Measurements from ENCODE around the gene MAP1LC3C.

MAP1LC3C gene

GRCh38 chr1:241979071-241979470 is 19.8 kb downstream of the MAP1LC3C start:
- Histone ChIP-seq H3K27ac (no peak overlapping the region), H3K4me3 (no peak overlapping the region)
- no peak for TF ChIP-seq CTCF (IDR thresholded peaks at IDR 0.05)

GRCh38 chr1:241976229-241976628 is 22.7 kb downstream of the MAP1LC3C start:
- no peak for DNase-seq (ENCODE audit: low spot score)
- Histone ChIP-seq H3K4me3 (no peak overlapping the region), H3K27ac (no peak overlapping the region)
- no peak for TF ChIP-seq CTCF (IDR thresholded peaks at IDR 0.05)

More at GRCh38 chr1:241979071-241979470, 19.8 kb downstream of the MAP1LC3C start:
- no peak for DNase-seq (ENCODE audit: low spot score)

- H3K27ac ChIP-seq = no peak overlapping the region
- DNase-seq (ENCODE audit: low spot score) = no peak
- H3K4me3 ChIP-seq = no peak overlapping the region
- TF ChIP-seq CTCF (IDR thresholded peaks at IDR 0.05) = no peak
Measured at GRCh38 chr1:241972703-241973369, 26.1 kb downstream of the MAP1LC3C start.

- Histone ChIP-seq H3K4me3 (no peak overlapping the region), H3K27ac (no peak overlapping the region)
- no peak for TF ChIP-seq CTCF (IDR thresholded peaks at IDR 0.05)
- DNase-seq (ENCODE audit: low spot score) = no peak
Measured at GRCh38 chr1:241968611-241969010, 30.3 kb downstream of the MAP1LC3C start.

- Histone ChIP-seq H3K4me3 (no peak overlapping the region), H3K27ac (no peak overlapping the region)
- DNase-seq (ENCODE audit: low spot score) = no peak
- TF ChIP-seq CTCF (IDR thresholded peaks at IDR 0.05) = no peak
Measured at GRCh38 chr1:241964550-241965282, 34.2 kb downstream of the MAP1LC3C start.

- TF ChIP-seq CTCF (IDR thresholded peaks at IDR 0.05) = no peak
- DNase-seq (ENCODE audit: low spot score) = no peak
- no peak overlapping the region for H3K4me3 ChIP-seq
- no peak overlapping the region for H3K27ac ChIP-seq
Measured at GRCh38 chr1:241963722-241964121, 35.2 kb downstream of the MAP1LC3C start.

GRCh38 chr1:241962153-241962552 is 36.7 kb downstream of the MAP1LC3C start:
- DNase-seq (ENCODE audit: low spot score) = no peak
- no peak for TF ChIP-seq CTCF (IDR thresholded peaks at IDR 0.05)
- Histone ChIP-seq H3K27ac (no peak overlapping the region), H3K4me3 (no peak overlapping the region)

Data from coronary artery (tissue), 2 donors.